Measurements from ENCODE around the gene ZNHIT3.
"Not testable (repeated sequence)": the region's sequence is repeated elsewhere in the genome, so short reads cannot be mapped to it uniquely, and the experiment has no call there.

ZNHIT3 gene

DNA sequence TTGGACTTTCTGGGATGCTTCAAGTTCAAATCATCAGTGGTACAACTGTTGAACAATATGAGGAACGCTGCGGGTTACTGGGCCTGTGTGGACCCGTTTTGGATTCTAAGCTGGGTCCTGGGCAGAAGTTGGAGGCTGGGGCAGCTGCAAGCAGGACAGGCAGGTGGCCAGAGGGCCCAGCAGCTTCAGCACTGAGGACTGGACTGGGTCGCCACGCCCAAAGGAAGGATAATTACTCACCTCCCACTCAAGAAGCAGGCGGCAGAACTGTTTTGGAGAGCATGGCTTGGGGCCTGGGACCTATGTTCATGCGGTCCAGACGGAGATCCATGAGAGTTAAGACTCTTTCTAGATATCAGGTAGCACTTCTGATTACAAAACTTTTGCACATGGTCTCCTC is 1.5 kb upstream of the ZNHIT3 start:
- DNase-seq = no peak

DNA sequence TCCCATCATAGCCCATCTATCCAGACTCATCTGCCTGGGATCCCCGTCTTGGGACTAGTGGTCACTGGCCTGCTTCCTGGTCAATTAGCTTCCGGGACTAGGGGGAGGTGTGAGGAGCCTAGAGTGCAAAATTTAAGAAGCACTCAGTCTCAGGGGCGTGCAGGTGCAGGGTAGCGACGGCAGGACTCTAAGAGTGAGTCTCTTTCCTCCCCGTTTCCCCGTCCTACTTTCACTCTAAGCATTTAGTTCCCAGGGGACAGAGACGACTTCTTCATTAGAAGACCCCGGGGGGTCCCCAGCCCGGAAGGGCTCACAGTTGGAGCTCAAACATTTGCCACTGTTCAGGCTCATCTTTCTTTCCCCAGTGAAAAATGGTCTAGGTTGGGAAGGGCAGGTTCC is 677 bp upstream of the ZNHIT3 start:
- no peak for DNase-seq

DNA sequence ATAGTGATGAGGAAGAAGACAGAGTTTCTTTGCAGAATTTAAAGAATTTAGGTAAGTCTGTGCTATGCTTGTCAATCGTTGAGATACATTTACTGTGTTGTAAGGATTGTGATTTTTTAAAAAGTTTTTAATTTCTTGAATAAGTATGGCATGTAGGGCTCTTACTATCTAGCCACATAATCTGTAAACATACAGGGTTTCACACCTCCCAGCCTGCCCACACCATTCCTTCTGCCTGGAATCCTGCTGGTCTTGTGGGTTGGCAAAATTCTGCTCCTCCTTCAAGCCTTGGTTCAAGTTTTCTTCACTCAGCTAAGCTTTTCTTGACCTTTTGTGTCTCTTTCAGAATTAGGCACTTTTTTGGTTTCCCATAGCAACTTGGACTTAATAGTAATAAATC is 7.5 kb downstream of the ZNHIT3 start:
- DNase-seq = no peak

DNA sequence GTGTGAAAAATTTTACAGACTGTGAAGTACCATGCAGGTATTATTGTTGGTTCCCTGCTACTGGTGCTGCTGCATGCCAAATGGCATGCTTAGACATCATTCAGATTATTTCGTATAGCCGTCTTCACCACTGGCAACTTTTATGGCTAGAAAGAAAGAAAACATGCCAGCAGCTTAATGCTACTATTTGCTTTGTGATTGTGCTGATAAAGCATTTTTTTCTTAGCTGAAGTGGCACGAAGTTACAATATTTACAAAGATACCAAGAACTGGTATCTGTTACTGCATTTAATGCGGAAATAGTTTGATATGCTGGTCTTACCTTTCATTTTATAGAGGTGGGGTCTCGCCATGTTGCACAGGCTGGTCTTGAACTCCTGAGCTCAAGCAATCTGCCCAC is 8.2 kb downstream of the ZNHIT3 start:
- DNase-seq = no peak

DNA sequence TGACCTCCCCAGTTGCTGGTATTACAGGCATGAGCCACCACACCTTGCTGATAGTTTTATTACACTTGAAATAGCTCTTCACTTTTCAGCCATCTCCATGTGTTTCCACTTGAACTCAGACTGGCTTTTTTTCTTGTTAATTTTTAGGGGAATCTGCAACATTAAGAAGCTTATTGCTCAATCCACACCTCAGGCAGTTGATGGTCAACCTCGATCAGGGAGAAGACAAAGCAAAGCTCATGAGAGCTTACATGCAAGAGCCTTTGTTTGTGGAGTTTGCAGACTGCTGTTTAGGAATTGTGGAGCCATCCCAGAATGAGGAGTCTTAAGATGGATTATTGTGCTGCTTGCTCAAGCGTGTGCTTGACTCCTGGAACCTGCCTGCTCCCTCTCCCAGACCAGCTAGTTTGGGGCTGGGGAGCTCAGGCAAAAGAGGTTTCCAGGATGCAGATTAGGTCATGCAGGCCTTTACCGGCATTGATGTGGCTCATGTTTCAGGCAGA is 8.6 kb downstream of the ZNHIT3 start:
- DNase-seq = no peak

DNA sequence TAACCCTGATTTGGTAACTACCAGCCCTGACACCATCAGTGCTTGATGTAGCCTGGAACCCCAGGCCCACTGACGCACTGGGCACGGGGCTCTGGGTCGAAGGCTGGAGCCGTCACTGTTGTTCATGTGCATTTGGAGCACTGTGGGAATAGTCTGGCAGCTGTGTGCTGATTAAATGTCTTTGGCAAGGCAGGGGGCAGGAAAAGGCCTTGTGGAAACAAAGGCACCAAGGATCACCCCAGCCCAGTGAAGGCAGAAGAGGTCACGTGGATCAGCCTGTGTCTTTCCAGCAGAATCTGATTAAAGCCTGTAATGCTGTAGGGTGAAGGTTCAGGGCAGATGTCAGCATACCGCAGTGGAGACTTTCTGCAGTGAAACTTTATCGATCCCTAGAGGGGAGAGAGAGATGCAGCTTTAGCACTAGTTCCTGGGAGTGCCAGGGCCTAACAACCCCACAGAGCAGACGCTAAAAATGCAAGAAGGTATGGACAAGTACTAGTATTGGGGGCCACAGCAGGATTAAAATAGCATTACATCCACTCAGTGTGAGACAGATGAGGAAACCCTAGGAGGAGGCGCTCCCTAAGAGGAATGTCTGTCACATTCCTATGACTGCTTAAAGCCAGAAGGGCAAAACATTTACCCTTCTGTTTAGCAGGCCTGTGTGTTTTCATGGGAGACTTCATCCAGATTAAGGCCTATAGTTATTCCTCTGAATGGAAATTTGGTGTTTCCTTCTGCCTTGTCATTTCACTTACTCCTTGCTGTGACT is 9.7 kb downstream of the ZNHIT3 start:
- no peak for DNase-seq

DNA sequence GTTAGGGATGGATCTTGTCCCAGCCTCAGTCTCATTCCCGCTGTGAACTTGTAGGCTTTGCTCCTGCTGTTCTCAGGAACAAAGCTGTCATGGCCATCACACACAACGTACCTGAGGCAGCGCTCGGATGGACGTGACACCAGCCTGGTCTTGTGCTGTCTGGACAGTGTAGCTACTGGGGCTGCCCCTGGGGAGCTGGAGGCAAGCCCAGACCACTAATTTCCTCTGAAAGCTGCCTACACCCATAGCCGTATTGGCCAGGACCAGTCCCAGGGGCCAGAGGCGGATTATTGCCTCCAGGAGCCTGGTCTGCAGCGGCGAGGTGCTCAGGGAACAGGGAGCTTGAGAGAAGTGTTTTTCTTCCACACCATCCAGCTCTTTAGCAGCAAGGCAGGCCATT is 11.7 kb downstream of the ZNHIT3 start:
- no peak for DNase-seq

DNA sequence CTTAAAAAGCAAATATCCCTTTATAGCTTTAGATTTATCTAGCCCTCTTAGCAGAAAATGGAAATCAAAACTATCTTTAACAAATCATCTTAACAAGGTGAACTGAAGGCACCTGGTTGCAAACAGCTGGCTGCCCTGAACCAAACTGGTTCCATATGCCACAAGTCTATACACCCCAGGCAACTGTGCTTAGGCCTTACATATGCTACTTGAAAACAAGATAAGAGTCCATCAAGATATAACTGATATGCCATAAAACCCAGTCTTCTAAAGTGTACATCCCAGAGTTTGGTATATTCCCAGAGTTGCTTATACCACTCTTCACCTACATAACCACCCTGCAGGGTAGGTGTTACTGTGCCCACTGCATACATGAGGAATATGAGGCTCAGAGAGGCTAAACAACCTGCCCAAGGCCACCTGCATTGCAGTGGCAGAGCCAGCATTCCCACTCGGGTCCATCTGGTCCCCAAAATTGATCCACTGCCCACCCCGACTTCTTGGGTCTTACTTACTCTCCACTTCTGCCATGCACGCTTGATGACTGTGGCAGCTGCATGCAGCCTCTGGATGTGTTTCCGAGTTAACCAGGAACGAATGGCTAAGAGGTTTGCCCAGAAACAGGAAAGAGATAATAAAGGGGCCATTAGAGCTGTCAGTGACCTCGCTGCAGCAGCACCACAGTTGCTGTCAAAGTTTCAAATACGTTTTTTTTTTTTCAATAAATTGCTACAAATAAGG is 12.2 kb downstream of the ZNHIT3 start:
- no peak for DNase-seq

DNA sequence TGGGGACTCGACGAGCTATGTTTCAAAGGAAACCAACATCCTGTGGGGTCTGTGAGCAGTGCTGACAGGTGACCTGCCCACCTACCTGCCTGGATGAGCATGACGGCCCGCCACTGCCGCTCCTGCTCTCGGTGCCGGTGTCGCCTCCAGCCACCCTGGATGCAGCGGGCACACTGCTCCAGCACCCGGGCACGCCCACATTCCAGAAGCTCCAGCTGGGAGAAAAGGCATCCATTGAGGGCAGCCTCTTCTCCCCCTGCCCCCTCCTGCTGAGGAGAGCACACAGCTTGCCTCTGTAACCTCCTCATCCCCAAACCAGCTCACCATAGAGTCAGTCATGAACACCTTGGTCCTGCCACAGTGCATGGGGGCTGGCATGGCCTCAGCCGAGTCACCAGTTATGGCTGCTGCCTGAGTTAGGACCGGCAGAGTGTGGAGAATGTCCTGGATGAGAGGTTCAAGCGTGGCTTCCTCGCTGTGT is 14.3 kb downstream of the ZNHIT3 start:
- DNase-seq = no peak

DNA sequence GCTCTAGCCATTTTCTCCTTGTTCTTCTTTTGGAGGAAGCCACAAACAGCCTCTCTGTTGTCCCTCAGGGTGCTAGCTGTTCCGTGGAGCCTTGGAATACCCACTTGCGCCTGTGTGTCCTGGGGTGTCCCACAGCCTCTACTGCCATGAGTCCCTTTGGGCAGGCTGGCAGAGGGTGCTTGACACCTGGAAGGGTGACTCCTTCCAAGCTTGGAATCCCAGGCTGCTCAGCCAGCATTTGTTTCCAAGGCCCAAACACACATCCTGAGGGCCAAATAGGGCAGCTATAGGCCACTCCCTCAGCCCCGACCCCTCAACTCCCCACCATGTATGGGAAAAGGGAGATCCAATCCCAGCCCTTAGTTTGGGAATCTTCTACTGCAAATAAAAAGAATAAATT is 14.9 kb downstream of the ZNHIT3 start:
- DNase-seq = no peak

DNA sequence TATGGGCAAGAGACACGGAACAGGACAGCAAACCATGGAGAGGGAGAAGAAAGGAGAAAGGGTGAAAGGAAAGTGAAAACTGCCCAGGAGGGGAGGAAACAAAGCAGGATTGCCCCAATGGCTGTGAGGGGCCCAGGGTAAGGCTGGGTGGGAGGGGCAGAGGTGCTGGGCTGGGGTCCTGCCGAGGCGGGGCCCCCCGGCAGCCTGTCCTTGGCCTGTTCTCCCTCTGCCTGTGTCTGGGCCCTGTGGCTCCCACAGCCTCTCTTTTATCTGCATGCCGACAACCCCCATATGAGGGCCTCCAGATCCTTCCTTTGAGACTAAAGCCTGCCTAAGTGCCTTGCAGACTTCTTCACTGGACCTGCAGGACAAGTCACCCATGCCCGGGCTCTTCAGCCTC is 15.5 kb downstream of the ZNHIT3 start:
- no peak for DNase-seq

DNA sequence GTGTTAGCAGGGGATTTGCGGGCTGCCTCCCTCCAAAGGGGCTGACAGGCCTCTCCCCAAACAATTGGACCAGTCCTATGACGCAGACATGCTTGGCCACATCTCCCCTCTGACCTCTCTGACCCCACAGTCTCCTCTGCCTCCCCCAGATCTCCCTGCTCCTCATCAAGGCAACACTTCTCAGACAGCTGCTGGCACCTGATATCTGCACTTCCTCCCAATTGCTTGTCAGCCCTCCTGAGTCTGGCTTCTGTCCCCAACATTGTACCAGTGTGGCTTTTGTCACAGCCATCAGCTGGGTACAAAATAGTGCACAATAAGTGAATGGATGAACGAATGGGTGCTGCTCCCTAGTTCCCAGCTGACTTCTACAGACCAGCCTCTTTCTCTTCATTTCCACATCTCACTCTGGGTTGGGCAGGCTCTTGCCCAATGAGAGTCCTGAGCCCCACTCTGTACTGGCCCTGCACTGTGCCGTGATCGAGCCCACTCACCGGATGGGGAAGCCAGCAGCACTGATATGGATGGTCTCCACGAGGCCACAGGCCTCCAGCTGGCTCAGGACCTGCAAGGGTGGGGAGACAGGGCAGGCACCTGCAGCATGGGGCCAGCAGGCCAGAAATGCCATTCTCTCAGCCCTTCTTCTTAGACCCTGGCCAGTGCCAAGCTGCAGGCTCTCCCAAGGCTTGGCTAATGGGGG is 17.1 kb downstream of the ZNHIT3 start:
- no peak for DNase-seq

DNA sequence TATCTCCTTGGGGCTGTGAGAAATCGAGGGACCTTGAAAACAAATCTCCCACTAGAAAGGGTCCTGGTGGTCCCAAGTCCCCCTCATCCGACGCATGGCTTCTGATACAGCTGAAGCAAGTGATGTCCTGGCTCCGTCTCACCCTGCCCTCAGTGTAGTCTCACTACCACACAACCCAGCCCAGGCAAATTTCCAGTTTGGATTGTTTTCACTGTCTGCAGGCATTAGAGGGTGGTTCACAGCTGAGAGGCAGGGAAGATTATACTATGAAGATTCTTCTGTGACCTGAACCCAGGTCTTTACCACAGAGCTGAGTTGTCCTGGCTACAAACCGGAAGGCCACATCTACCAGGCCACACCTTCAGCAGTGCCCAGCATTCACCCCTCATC is 17.7 kb downstream of the ZNHIT3 start:
- DNase-seq = no peak

DNA sequence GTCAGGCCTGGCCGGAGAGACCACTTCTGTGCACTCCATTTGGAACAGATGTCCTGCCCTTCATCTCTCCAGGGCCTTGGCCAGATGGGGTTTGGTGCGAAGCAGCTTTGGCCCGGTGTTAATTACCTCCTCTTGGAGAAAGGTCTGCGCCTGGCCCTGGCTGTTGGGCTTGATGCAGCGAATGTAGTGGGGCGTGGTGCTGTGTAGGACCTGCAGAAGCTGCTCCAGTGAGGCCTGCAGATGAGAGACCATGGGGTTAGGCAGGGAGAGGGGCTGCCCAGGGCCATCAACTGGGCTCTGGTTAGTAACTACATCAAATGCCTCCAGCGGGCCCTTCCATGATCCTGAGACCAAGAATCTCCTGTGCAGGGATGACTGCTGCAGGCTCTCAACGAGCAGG is 18.7 kb downstream of the ZNHIT3 start:
- no peak for DNase-seq

DNA sequence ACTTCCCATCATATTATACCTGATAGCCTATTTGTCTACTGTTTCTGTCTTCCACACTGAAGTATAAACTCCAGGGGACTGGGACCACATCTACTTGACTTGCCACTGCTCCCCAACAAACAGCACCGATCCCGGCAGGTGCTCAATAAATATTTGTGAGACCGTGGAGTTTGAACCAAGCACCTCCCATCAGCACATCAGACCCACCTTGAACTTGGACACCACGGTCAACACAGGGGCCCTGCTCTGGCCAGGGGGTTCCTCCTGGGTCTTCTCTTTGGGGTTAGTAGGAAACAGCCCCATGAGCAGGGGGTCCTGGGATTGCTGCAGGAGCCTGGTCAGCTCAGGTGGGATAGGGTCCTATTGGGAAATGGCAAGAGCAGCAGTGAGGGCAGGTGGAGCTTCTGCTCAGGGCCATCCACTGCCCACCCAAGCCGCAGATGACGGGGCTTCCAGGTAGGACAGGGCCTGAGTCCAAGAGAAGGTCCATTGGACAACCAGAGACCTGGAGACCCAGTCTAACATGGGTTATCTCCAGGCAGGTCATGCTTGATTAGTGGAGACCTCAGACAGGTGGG is 19.9 kb downstream of the ZNHIT3 start:
- no peak for DNase-seq

DNA sequence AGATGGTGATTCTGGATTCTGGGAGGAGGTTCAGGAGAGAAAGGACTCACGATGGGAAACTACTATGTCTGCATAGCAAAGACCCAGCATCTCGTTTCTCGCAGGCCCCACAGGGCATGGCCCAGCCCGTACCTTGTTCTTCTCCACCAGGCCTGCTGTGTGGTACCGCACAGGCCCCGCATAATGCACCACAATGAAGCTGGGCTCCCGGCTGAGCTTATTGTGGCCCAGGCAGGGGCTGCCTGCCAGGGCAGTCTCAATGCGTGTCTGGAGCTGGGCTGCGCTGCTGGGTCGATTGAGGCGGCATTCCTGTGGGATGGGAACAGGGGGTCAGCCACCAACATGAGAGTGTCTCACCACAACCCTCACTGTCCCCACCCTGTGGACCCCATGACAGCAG is 20.4 kb downstream of the ZNHIT3 start:
- no peak for DNase-seq

DNA sequence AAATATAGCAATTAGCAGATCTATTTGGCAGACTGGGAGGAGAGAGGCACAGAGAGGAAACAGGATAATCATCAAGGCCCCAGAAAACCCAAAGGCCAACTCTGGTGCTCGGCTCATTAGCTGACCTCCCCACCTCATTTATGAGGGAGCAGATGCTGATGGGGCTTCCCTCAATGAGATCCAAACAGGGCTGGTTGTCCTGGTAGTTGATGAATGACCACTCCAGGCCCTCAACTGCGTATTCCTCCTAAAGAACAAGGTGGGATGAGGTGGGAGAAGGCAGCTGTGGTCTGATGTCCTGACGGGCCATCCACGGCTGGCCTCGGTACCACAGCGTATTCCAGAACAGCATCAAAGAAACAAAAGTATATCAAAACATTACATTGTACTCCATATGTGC is 20.8 kb downstream of the ZNHIT3 start:
- no peak for DNase-seq

DNA sequence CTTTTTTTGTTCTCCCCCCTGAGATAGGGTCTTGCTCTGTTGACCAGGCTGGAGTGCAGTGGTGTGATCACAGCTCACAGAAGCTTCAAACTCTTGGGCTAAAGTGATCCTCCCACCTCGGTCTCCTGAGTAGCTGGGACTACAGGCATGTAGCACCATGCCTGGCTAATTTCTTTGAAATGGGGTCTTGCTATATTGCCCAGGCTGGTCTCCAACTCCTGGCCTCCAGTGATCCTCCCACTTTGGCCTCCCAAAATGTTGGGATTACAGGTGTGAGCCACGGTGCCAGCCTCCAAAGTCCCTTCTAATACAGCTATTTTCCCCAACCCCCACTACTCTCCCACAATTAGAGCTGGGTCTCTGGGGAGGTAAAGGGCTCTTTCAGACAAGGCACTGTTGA is 22.0 kb downstream of the ZNHIT3 start:
- DNase-seq = not testable (repeated sequence)

DNA sequence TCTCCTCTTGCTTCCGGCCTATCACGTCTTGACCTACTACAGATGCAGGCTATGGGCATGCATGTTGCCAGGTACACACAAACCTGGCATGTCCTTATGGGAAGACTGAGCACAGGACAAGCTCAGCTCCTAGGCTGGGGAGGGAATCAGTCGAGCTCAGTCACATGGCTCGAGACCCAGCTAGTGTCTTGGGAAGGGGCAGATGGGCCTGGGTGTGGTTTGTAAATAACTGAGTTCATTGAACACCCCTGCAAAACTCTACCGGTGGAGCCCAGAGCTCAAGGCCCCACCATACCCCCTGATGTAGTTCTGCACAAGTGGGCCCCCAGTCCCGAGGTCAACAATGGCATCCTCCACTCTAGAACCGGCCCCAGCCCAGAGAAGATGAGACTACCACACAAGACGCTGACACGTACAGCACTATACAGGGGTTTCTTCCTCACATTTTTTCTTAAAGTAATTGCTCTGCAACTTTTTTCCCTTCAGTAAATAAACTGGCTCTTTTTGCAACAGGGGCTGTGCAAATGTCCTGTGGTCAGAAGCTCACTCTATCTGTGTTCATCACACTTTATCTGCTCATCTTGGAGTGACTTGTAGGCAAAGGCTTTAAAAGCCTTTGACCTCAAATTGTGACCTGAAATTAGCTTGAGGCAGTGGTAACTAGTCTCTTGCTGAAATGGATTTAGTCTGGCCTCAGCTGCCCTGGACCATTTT is 22.9 kb downstream of the ZNHIT3 start:
- no peak for DNase-seq

DNA sequence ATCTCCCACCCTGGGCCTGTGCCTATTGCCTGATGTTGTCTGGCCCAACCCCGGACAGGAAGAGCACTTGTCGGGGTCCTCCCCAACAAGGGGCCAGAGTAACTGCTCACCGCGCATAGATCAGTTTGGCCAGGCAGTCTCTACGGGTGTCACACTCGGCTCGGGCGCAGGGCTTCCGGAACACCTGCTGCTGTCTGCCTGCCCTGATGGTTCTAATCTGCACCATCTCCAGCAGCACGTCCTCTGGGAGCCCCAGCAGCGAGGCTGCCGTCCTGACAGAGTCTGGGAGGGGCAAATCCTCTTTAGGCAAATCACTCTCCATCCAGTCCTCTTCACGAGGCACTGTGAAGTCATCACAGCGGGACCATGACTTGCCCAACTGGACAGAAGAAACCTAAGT is 24.2 kb downstream of the ZNHIT3 start:
- DNase-seq = no peak

DNA sequence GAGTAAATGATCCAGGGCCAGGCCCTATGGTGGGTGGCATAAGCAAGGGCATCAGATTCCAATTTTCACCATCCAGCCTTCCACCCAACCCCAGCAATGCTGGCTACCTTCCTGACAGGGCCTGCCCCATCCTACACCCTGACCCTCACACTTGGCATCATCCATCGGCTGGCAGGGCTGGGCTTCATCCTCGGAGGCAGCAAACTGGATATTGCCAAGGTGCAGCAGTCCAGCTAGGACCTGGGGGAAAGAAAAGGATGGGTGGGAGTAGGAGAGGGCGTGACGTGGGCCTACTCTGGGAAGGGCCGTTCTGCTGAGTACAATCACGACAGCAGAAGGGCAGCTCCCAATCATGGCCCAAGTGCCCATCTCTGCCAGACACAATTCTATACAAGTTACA is 24.7 kb downstream of the ZNHIT3 start:
- DNase-seq = no peak

DNA sequence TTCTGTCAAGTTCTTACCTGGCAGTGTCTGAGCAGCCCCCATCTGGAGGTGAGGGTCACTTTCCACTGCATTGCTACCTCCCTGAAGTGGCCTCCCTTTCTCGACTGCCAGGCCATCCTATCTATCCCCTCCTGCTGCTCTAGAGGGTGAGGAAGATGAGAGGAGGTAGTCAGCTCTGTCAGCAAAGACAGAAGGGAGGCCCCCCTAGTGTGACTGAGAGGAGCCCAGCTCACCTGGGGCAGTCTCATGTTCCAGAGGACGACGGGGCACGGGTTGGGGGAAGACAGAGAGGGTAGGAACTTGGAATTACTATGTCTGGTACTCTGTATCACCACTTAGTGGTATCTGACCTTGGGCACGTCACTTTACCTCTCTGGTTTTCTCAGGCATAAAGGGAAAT is 26.2 kb downstream of the ZNHIT3 start:
- DNase-seq = no peak

DNA sequence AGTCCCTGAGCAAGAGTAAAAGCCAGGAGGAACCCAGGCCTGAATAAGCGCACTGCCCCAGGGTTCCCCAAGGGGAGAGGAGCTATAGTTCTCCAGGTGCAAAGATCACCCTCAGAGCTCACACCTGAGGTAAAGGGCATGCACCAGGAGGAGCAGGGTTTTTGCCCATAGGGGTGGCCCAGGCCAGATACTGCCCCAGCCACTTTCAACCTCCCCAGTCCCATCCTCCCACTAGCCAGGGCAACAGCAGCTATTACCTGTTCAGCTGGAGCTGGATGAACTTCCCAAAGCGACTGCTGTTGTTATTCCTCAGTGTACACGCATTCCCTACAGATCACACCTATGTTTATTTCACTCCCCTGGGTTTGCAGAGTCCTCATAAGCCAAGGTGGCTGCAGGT is 28.4 kb downstream of the ZNHIT3 start:
- DNase-seq = no peak
